ENCODE data around the gene TMEM242.

The TMEM242 gene

DNA sequence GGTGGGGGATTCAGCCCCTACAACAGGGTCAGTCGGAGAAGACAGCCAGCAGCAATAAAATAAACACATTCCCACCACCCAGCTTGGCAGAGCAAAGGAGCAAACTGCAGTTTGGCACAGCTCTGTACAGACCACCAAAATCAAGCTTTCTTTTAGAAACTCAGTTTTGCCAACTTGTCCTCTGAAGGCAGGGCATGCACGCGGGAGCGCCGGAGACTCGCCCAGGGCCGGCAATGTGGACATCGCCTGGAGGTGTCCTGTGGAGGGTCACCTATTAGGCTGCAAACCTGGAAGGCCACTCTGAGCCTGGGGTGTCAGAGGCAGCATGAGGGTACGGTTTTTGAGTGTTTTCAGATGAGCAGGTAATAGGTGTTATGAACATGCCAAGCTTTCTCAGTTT lies 34.7 kb downstream of the TMEM242 start:
- DNase-seq (ENCODE audit: low read depth): no peak

- no peak for DNase-seq (ENCODE audit: low read depth)
Measured at GRCh38 chr6:157287923-157288322, 35.4 kb downstream of the TMEM242 start.

DNA sequence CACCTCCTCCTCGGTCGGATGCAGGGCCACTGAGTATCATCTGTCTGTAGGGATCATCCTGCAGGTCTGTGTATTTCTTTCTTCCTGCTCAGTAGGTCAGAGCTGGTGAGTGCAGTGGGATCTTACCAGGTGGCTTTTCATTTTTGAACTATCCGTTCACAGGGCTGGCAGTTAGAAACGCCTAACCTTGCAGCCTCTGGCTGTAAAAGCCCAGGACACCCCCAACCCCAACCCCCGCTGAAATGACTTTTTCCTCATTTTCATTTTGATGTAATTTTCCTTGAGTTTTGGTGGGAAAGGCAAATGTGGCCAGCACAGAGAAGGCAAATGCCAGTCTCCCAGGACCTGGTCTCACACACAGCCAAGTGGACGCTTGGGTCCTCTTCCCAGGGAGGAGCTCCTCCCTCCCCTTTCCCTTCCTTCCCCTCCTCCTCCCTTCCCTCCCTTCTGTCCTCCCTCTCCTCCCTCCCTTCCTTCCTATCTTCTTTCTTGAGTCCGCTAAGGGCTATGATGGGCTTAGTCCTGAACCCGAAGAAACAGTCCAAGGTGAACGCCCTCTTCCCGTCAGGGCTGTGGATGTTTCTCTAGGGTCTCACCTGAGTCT lies 36.0 kb downstream of the TMEM242 start:
- DNase-seq (ENCODE audit: low read depth): no peak

- no peak for DNase-seq (ENCODE audit: low read depth)
Measured at GRCh38 chr6:157285422-157285779, 37.9 kb downstream of the TMEM242 start.

GRCh38 chr6:157284738-157285421 lies 38.4 kb downstream of the TMEM242 start:
- no peak for DNase-seq (ENCODE audit: low read depth)

GRCh38 chr6:157283900-157284737 lies 39.2 kb downstream of the TMEM242 start:
- DNase-seq (ENCODE audit: low read depth): no peak

DNA sequence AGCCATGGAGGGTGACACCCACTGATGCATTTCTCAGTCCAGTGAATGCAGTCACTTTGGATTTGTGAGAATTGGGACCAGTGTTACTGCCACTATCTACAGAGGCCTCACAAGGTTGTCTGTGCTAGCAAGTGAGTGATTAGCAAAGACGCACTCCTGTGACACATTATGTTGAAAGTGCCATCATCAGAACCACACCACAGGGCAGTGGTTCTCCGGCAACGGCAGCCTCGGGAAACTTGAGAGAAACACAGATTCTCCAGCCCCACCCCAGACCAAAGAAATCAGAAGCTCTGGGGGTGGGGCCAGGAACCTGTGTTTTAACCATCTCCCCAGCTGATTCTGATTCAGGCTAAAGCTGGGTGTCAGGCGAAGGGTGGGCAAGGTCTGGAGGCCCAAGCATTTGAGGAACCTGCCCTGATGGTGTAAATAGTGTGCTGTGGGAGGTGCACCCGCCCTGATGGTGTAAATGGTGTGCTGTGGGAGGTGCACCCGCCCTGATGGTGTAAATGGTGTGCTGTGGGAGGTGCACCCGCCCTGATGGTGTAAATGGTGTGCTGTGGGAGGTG lies 39.9 kb downstream of the TMEM242 start:
- DNase-seq (ENCODE audit: low read depth): no peak

GRCh38 chr6:157282284-157282683 lies 41.0 kb downstream of the TMEM242 start:
- no peak for DNase-seq (ENCODE audit: low read depth)

DNA sequence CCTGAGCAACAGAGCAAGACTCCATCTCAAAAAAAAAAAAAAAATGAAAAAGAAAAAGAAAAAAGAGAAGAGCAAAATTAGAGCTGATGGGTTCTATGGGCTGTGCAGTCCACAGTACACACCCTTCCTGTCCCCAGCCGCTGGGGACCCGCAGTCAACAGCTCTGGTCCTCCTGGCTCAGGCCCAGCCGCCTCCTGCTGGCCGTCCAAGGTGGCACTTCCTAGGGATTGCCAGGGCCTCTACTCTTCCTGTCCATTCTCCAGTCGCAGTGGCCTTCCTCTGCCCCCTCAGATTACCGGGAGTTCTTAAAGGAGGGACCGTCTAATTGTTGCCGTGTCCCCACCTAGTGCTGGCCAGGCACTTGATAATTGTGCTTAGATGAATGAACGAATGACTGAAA lies 41.7 kb downstream of the TMEM242 start:
- DNase-seq (ENCODE audit: low read depth): no peak

- no peak for DNase-seq (ENCODE audit: low read depth)
Measured at GRCh38 chr6:157280947-157281346, 42.4 kb downstream of the TMEM242 start.

GRCh38 chr6:157280157-157280556 lies 43.2 kb downstream of the TMEM242 start:
- DNase-seq (ENCODE audit: low read depth): no peak

DNA sequence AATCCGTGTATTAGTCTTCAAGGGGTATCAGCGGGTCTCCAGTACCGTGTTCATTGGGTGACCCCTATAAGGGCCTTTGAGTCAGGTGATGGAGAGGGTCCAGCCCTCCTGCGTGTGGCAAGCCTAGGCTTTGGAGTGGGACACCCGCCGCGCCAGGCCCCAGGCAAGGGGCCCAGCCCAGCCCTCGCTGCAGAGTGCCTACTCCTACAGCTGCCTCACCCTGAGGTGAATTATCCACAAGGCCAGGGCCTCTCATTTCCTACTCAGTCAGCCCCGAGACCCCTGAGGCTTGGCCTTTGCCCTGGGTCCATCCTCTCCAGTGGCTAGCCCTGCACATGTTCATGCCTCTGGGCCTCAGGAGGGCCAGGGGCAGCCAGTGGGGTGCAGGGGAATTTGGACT lies 45.1 kb downstream of the TMEM242 start:
- no peak for DNase-seq (ENCODE audit: low read depth)

GRCh38 chr6:157276731-157277130 lies 46.6 kb downstream of the TMEM242 start:
- no peak for DNase-seq (ENCODE audit: low read depth)

DNA sequence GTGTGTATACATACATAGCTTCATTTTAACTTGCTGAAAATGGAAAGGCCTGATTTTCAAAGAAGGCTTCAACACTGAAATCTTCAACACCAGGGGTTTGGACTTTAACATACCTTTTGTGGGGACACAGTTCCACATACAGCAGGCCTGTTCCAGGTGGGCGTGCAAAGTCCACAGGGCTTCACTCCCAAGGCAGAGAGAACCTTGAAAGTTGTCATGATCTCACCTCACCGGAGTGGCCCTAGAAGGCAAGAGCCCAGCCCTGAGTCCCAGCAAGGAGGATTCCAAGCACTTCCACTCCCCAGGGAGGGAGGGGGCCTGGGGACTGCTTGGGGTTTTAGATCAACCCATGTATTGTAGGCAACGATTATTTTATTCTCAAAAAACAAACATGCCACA lies 47.2 kb downstream of the TMEM242 start:
- DNase-seq (ENCODE audit: low read depth): no peak

DNA sequence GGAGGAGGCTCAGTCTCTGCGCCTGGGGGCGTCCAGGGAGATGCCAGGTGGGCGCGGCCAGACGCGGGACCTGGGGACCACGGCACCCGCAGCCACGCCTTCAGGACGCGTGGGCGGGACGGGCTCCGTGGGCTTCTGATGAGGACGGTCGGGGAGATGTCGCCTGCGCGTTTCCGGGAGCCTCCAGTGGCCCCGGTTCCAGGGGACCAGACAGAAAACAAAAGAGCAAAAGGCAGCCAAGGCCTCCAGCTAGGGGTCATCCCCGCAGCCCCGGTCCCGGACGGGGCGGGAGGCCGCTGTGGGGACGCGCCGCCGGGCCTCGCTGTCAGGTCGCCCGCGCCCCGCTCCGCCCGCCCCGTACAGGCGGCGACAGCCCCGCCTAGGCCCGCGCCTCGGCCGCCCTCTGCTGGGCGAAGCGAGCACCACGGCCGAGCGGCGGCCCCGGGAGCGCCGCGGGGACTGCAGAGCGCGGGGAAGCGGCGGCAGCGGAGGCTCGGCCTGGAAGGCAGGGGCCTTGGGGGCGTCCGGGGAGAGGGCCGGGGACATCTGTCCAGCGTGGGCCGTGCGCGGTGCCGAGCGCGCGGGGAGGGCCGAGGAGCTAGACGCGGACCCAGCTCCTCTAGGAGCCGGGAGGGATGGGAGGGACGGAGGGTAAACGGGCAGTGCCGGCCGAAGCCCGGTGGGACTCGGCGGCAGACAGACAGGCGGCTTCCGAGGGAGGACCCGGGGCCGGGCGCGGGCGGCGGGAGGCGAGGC lies 48.7 kb downstream of the TMEM242 start:
- peak; percentile 66 for DNase-seq (ENCODE audit: low read depth)

DNA sequence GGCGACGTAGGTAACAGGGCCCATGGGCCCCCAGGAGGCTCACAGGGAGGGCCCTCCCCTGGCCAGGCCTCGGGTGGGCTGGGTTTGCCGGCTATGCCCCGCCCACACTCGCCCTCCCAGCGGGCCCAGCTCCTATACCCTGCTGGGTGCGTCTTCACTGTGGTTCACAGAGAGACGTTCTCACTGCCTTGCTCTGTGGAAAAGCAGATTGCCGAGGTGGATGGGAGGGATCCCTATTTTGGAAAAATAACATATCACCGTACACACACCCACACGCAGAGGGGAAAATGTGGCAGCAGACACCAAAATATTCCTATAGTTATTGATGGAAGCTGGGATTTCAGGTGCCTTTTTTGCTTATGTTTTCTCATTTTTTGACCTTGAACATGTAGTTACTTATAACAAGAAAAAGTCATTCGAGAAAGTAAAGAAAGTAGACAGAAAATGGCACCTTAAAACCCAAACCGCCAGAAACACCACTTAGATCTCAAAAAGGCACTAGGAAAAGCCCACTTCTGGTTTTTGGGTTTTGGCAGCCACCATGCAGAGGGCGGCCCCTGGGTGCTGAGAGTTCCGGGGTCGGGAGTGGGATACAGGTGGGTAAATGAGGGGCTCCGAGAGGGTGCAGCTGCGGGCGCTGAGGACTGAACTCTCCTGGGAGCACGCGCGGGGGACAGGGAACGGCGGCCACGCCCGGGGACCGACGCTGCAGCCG lies 49.4 kb downstream of the TMEM242 start:
- DNase-seq (ENCODE audit: low read depth): peak; percentile 36

DNA sequence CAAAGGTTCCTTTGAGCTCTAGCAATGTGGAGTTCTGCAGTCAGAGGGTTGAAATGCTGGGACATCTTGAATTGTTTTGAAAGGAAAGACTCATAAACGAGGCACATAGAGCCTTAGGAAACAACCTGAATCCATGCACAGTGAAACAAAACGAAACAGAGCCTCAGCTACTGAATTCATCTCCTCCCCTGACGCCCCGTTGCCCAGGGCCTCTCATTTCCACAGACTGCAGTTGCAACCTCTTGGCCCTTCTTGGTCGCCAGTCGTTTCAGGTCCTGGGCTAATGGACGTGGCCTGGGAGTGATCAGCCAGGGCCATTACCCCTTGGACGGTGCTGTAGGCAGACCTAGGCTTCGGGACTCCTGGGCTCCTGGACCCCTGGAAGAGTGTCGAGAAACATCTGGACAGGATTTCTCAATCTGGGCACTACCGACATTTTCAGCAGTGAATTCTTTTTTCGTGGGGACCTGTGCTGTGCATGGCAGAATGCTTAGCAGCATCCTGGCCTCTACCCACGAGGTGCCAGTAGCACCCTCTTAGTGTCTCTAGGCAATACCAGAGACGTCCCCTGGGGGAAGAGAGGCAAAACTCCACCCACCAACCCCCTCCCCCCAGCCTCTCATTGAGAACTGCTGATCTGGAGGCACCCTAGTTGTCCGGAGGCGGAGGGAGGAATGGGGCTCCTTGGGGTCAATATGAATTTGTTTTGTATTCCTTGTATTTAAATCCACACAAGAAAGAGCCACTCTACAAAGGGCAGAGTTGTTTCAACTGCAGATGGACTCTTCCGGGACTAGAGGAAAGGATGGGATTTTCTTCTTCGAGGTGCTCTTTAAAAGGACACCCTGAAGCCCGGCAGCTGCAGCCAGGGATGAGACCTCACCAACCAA lies 50.2 kb downstream of the TMEM242 start:
- DNase-seq (ENCODE audit: low read depth): no peak

DNA sequence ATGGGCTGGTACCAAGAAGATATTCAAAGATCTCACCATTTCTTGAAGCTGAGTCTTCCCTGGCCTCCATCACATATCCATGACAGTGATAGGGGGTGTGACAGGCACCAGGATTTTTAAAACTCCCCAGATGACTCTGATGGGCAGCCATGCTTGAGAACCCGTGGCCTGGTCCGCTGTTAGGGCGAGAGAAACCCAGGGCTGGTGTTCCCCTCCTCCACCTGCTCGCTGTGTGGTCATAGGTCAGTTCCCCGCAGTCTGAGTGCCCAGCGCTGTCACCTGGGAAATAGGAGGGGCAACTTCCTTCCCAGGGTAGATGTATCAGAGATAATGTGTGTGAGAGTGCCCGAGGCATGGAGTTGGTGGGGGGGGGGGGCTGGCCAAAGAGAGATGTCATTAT lies 50.9 kb downstream of the TMEM242 start:
- no peak for DNase-seq (ENCODE audit: low read depth)

- no peak for DNase-seq (ENCODE audit: low read depth)
Measured at GRCh38 chr6:157271911-157272310, 51.4 kb downstream of the TMEM242 start.

DNA sequence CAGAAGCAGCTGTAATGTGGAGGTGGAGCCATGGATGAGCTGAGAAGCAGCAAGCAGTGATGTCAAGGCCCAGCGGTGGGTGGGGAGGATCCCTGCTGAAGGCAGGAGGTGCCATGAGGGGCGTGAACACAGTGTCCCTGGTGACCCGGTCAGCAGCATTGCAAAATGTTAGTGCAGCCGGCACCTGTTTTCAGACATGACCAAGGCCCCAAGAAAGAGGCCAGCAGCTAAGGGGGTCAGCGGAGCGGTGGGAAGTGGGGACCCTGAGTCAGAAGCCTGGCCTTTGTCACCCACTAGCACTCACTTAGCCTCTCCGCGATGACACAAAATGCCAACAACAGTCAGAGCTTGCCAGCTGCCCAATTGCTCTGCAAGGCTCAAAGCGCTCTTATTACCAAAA lies 51.9 kb downstream of the TMEM242 start:
- no peak for DNase-seq (ENCODE audit: low read depth)

- DNase-seq (ENCODE audit: low read depth): no peak
Measured at GRCh38 chr6:157270916-157271315, 52.4 kb downstream of the TMEM242 start.
